HG03469 (cell line): ENCODE results near the gene AFDN.

Source experiments
- ATAC-seq: cut with Tn5 transposase; IDR thresholded peaks from one replicate; pipeline ENCODE4 v1.9.1; 2021; ENCODE audit warnings: mild to moderate bottlenecking, moderate library complexity, moderate number of reproducible peaks; ENCODE audit not compliant: unreplicated experiment

Gene AFDN

GRCh38 chr6:167811442-167812087 lies 15.1 kb upstream of the AFDN start:
- ATAC-seq: no peak

DNA sequence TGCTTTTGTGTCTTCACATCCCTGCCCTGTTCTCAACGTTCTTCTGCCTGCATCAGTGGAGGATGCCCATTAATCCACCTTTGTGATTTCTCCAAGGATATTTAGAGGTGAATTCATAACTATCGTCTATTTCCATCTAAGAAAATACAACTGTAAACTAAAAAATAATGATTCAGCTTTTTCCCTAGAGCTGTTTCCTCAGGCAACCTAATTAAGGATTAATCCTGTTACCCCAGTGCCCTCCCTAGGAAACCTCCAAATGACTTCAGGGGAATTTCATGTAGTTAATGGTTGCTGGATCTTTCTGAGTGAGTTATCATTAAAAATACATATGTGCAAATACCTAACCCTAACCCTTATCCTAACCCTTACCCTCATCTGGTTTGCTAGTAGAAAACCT lies 14.6 kb upstream of the AFDN start:
- no peak for ATAC-seq

DNA sequence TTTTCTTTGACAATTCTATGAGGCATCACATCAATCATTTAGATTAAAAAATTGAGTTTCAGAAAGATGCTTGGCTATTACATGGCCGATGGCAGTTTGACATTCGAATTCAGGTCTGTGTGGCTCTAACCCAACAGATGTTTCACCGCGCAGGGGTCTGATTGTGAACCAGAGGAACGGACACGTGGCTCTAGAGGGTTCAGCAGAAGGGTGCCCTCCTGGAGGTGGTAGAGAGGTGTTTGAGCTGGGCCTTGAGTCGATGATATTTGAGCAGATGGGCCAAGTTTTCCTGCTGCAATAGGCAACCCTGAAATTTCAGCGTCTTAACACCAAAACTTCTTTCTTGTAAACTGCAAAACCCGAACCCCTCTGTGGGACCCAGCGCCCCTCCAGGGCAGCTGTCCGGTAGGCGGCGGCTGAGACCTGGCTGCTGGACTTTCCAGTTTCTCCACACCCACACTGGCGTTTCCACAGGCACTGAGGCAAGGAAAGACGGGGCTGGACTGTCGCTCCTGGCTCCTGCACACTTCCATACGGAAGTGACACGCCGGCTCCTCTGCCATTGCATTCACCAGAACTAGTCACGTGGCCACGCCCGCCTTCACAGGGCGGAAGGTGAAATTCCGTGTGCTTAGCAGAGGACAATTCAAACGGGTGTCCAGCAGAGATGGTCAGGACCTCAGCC lies 11.3 kb upstream of the AFDN start:
- ATAC-seq: no peak

DNA sequence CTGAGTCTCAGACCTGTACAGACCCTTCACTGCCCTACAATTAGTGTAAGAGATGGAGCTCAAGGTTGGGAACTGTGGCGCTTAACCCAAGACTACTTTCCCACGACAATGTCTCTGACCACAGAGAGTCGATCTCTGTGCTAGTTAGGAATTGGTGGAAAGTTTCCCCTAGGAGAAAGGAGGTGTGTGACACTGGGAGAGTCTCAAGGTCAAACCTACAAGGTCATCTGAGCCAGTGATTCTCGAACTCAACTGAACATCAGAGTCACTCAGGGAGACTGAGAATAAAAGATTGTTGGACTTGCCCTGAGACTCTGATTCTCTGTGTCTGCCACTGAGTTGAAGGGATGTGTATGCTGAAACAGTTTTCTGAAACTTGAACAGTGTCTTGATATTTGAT lies 9.7 kb upstream of the AFDN start:
- no peak for ATAC-seq

- no peak for ATAC-seq
Observed at GRCh38 chr6:167817729-167818128, 9.0 kb upstream of the AFDN start.

- no peak for ATAC-seq
Observed at GRCh38 chr6:167819576-167819975, 7.1 kb upstream of the AFDN start.

DNA sequence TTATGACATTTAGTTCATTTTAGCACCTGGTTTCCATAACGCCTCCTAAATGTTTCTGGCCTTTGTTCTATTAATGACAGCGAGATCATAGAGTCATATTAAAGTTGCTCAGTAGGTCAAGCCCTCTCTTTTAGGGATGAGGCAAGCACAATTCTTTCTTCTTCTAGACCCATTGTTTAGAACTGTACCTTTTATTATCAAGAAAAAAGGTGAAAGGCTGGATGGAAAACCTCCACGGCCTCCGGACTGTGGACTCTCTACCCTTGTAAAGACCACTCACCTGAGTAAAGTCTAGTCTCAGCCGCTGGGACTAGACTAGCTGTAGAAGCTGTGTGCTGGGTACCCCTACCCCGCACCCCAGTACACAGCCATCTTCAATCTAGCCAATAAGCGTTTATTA lies 6.0 kb upstream of the AFDN start:
- ATAC-seq: no peak

DNA sequence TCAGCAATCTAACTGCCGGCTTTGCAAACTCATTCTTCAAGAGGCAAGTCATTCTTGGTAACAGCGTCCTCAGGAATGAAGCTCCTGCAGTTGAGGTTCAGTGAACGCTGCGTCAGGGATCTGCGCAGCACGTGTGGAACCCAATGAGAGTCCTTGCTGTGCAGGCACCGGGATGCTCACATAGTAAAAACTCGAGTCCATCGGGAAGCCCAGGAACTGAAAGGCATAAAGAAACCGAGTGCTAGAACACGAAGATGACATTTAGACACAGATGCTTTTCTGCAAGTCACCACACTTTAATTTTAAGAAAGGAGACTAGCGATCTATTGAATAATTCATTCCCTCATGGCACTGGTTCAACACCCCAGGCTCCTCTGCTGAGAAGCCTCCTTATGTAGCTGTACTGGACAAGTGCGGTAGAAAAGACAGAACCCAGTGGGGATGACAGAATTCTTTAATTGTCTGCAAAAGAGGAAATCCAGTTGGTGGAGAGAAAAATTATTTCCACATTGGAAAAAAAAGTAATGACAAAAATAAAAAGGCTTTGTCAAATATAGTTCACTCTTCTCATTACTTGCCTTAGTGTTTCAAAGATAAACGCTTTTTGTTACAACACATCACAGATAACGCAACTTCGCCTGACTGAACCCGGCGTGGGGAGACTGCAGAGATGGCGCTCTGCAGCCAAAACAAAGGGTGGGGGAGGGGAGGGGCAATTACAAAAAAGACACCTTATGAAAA lies 1.9 kb upstream of the AFDN start:
- no peak for ATAC-seq

GRCh38 chr6:167825332-167826229 lies 1.1 kb upstream of the AFDN start:
- ATAC-seq: no peak

GRCh38 chr6:167826230-167826895 lies 348 bp upstream of the AFDN start:
- peak; percentile 45 for ATAC-seq

- ATAC-seq: no peak
Observed at GRCh38 chr6:167827583-167828324, 1.0 kb downstream of the AFDN start.

DNA sequence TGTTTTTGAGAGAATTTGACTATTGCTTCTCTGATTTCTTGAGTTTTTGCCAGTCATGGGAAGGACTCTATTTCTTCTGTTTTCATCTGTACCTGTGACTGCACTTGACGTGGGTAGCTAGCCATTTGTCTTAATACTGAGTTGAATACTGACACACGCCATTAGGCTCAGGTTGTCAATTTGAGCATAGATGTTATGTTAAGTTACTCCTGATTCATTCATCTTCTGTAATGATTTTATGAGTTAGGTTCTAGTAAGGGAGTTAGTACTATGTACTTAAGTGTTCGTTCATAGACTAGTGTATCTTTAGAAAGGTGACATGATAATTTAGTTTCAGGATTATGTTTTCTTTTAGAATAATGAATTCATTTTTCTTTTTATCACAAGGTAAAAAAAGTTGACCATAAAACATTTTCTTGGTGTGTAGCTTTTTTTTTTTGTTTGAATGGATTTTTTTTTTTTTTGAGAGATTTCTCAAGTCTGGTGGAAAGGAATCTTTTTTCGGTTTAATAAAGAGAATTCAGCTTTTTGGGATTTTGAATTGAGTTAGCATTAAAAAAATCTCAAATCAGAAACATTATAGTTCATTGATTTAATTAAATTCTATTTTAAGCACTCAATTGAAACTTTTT lies 1.7 kb downstream of the AFDN start:
- no peak for ATAC-seq

DNA sequence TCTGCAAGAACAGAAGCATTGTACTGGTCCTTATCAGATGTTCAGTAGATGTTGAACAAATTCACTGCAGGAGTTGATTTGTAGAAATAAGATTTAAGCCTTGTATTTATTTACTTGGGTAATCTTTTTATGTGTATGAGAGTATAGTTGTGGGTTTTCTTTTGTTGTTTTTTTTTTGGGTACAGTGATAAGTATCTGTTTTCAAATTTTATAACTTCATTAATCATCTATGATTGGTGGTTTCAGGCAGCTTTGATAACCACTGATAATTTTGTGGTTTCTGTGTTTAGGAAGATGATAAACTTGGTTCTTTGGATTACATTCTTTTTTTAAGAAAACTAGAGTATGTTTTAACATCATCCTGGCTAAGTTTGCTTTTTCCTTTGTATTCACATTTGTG lies 2.8 kb downstream of the AFDN start:
- no peak for ATAC-seq

GRCh38 chr6:167831281-167831828 lies 4.6 kb downstream of the AFDN start:
- no peak for ATAC-seq

DNA sequence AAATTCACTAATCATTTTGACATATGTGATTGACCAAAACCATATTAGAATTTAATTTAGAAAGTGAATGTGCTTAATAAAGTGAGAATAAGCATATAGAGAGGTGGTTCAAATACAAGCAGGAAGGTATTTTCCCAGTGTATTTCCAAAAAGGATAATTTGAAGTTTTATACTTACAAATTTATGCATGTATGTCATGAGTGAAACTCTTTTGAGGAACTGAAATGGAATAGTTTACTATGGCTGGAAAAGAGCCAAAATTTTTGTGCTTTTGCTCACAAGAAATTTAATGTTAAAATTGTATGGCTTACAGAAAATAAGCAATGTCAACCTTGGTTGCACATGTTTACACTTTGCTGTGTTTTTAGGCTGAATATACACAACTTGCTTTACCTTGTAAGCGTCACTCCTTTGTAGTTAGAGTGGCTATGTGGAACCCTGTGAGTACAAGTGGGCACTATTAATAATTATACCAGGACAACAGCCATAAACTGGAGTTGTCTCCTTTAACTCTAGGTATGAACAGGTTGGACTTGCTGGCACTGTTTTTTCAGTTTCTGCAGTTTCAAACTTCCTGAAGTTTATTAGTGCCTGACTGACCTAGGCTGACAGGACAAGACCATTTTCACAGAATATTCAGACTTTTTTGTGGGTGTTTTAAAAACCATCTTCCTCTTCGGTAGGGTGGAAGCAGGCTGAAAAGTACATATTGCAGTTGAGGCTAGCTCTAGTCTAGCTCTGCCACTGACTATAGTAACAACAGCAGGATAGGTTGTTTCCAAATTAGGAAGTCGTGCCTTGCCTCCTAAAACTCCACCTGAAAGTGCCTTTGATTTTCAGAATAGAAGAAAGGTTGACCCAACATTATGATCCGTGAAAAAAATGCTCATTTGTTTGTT lies 6.0 kb downstream of the AFDN start:
- ATAC-seq: no peak

DNA sequence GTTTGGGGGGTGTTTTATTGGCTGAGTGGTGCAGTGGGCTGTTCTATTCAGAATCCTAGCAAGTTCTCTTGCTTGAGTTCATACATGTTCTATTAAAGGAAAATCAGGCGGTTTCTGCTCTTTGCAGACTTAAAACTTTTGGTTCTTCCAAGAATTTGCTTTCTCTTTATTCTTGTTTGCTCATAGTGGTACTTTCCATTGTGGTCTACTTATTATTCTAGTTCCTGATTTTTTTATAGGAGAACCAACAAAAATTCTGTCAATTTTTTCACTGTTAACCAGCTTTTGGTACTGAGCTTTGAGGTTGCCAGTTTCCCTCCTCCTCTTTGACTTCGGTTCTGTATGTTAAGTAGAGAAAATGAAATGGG lies 6.7 kb downstream of the AFDN start:
- ATAC-seq: no peak

- ATAC-seq: no peak
Observed at GRCh38 chr6:167835260-167835659, 8.5 kb downstream of the AFDN start.

DNA sequence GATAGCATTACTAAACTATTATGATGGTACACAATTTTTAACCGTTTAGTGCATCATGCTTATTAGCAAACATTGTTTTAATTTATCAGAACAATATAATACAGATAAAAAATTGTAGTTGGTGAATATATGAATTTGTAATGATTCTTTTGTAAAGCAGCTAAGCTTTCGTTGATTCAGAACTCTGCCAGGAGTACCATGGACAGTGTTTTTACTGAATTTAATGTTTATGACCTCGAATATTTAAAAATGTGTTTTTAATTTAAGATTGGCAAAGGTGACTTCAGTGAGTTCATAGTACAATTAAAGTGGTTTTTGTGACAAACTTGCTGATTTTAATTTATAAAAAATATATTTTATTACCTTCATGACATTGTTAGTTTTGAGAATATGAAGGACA lies 10.0 kb downstream of the AFDN start:
- no peak for ATAC-seq
